Thyroid gland (tissue), 4 donors: ENCODE results near the gene ZFP36L1.

Source experiments
- CTCF ChIP-seq, 6 experiments: fragments of 200-600 bp in 3 of 6; fragments of 450-650 bp in 3 of 6; sonication (generic) in 3 of 6; IDR thresholded peaks; one replicate each; pipeline ENCODE4 v1.5.1; 2016 to 2019; ENCODE audit warnings: antibody characterized with exemption in 6 of 6, mild to moderate bottlenecking in 2 of 6, inconsistent platforms in 1 of 6, moderate library complexity in 1 of 6
- POLR2A ChIP-seq, 2 donors: fragments of 450-650 bp; IDR thresholded peaks; one replicate each; pipeline ENCODE4 v1.6.1; 2017; ENCODE audit warnings: antibody characterized with exemption in 2 of 2, mild to moderate bottlenecking in 2 of 2, moderate library complexity in 1 of 2

- TF ChIP-seq CTCF (IDR thresholded peaks at IDR 0.05): no peak
- TF ChIP-seq POLR2A (IDR thresholded peaks at IDR 0.05): no peak
Observed at GRCh38 chr14:68758301-68758700, 34.6 kb downstream of the ZFP36L1 start.
